IPS-NIHi7 (cell line): ENCODE data around the gene ST8SIA3.
"Not testable (repeated sequence)": the region's sequence is repeated elsewhere in the genome, so short reads cannot be mapped to it uniquely, and the experiment has no call there.

Source experiments
- DNase-seq: peaks from one replicate; pipeline ENCODE4 v3.0.0; 2012; ENCODE audit warnings: mixed read lengths; ENCODE audit errors: extremely low spot score

ST8SIA3 gene

GRCh38 chr18:57364460-57364859 lies 12.1 kb downstream of the ST8SIA3 start:
- no peak for DNase-seq

DNA sequence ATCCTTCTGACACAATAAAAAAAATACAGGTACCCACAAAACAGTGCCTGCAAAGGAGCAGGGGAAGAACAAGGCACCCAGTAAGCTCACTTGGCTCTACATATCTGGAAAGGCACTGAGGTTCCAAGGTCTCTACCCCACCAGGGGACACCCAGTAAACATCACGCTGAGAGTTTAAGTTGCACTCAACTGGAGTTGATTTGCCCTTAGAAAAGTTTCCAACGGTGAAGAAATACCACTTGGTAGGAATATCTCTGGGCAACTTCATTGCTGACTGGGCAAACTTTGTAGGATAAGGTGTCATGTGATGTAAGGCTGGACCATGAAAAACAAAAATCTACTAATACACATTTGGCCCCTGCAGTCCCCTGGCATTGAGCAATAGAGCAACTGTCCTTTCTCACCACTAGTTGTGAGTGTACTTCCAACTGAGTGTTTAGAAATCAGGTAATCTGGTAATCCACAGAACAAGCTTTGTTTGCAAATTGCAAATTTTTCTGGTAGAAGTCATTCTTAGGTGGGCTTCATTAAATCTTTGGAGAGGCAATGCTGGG lies 14.2 kb downstream of the ST8SIA3 start:
- no peak for DNase-seq

- DNase-seq, result no peak
These were observed 20.1 kb downstream of the ST8SIA3 start for GRCh38 chr18:57372444-57372843.

DNA sequence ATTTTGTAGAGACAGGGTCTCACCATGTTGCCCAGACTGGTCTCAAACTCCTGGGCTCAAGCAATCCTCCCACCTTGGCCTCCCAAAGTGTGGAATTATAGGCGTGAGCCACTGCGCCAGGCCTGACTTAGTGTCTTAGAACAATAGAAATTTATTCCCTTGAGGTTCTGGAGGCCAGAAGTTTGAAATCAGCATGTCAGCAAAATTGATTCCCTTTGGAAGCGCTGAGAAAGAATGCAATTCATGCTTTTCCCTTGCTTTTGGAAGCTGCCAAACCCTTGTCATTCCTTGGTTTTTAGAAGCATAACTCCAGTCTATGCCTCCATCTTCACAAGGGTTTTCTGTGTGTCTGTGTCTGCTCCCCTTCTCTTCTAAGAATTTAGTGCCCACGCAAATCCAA lies 20.7 kb downstream of the ST8SIA3 start:
- DNase-seq, result no peak

- DNase-seq, result no peak
These were observed 24.1 kb downstream of the ST8SIA3 start for GRCh38 chr18:57376503-57376902.

DNA sequence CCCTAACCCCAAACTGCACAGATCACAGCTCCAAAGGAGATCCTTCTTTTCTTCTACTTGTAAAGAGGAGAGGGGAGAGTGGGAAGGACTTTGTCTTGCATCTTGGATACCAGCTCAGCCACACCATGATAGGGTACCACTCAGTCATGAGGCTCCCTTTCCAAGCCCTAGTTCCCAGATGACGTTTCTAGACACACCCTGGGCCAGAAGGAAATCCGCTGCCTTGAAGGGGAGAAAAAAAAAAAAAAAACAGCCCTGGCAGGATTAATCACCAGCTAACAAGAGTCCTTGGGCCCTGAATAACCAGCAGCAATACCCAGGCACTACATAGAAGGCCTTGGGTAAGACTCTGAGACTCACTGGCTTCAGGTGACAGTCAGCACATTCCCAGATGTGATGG lies 36.9 kb downstream of the ST8SIA3 start:
- DNase-seq, result no peak

GRCh38 chr18:57390044-57390443 lies 37.7 kb downstream of the ST8SIA3 start:
- DNase-seq, result no peak

DNA sequence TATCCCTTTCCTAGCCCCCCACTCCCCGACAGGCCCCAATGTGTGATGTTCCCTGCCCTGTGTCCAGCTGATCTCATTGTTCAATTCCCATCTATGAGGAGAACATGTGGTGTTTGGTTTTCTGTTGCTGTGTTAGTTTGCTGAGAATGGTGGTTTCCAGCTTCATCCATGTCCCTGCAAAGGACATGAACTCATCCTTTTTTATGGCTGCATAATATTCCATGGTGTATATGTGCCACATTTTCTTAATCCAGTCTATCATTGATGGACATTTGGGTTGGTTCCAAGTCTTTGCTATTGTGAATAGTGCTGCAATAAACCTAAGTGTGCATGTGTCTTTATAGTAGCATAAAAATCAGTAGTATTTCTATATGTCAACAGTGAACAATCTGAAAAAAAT lies 42.4 kb downstream of the ST8SIA3 start:
- DNase-seq, result not testable (repeated sequence)

- not testable (repeated sequence) for DNase-seq
These were observed 44.5 kb downstream of the ST8SIA3 start for GRCh38 chr18:57396831-57397230.

GRCh38 chr18:57397440-57398132 lies 45.2 kb downstream of the ST8SIA3 start:
- no peak for DNase-seq

DNA sequence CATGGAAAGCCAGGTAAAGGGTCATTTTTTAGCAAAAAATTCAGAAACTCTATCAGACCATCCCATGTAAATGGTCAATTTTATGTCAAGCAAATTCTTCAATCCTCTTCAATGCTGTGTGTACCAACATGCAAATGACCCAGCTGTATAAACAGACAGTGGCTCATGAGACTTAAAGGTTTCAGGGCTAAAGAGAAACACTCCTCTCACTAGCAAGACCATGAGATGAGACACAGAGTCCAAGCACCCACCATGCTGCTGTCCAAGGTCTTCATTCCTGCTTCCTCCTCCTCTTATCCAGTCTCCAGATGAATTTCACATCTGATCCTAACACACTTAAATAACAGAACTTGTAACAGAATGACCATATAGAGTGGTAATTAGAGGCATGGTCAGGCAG lies 52.0 kb downstream of the ST8SIA3 start:
- DNase-seq, result no peak

GRCh38 chr18:57409650-57410049 lies 57.3 kb downstream of the ST8SIA3 start:
- no peak for DNase-seq

DNA sequence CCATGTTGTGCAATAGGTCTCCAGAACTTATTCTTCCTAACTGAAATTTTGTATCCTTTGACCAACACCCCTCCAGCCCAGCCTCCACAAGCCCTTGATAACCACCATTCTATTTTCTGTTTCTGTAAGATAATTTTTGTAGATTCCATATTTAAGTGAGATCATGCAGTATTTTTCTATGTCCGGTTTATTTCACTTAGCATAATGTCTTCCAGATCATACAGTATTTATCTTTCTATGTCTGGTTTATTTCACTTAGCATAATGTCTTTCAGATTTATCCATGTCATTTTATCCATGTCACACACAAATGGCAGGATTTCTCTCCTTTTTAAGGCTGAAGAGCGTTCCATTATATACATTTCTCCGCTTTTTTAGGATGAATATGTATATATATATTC lies 58.4 kb downstream of the ST8SIA3 start:
- DNase-seq, result no peak

GRCh38 chr18:57416542-57416941 lies 64.2 kb downstream of the ST8SIA3 start:
- no peak for DNase-seq
